HEK293 (cell line): ENCODE data around the gene PLCG2.

Experiments
- CTCF ChIA-PET: fragments of 350-600 bp; formaldehyde crosslinking; extraction: SDS; loops from one replicate; lab custom pipeline; 2021; ENCODE audit warnings: antibody characterized with exemption; lab: Yijun Ruan, JAX
- POLR2A ChIA-PET: fragments of 300-600 bp; formaldehyde crosslinking; extraction: SDS; loops from one replicate; lab custom pipeline; 2020; ENCODE audit warnings: antibody characterized with exemption, inconsistent platforms; lab: Yijun Ruan, JAX
- H3K27ac ChIP-seq: fragments of 200-500 bp; sonication (Bioruptor generic); 2 replicates; pipeline ENCODE4 v1.5.1; 2014; ENCODE audit warnings: low read depth, low read length, control low read depth, inconsistent platforms; ENCODE audit errors: extremely low read depth
- H3K36me3 ChIP-seq, 2 experiments: fragments of 200-500 bp in 1 of 2; sonication (Bioruptor generic) in 1 of 2; 1 replicate in 1 of 2; 2 replicates in 1 of 2; pipeline ENCODE4 v1.5.1; 2014 to 2017; ENCODE audit warnings: inconsistent platforms in 2 of 2, low read length in 2 of 2; ENCODE audit not compliant: control insufficient read depth in 2 of 2, insufficient read depth in 1 of 2
- H3K4me1 ChIP-seq: fragments of 200-500 bp; sonication (Bioruptor generic); 2 replicates; pipeline ENCODE4 v1.5.1; 2014; ENCODE audit warnings: mild to moderate bottlenecking, low read length, inconsistent platforms; ENCODE audit not compliant: control insufficient read depth, insufficient read depth
- H3K4me3 ChIP-seq: 2 replicates; pipeline ENCODE4 v1.5.1; 2011; ENCODE audit warnings: low read depth, mild to moderate bottlenecking, control low read depth, low read length, moderate library complexity
- H3K9me3 ChIP-seq: fragments of 200-500 bp; sonication (Bioruptor generic); 2 replicates; pipeline ENCODE4 v1.5.1; 2014; ENCODE audit warnings: low read depth, low read length, inconsistent platforms; ENCODE audit not compliant: control insufficient read depth, insufficient read depth
- ELK4 ChIP-seq: IDR thresholded peaks from 2 replicates; pipeline ENCODE4 v1.6.1; 2011; ENCODE audit warnings: mild to moderate bottlenecking, low read depth, low read length, borderline replicate concordance
- KLF10 ChIP-seq: fragments of 450-650 bp; IDR thresholded peaks from 2 replicates; pipeline ENCODE4 v1.5.1; 2018; ENCODE audit warnings: missing biosample characterization, mild to moderate bottlenecking, missing genetic modification characterization
- KLF7 ChIP-seq: fragments of 450-650 bp; formaldehyde crosslinking; IDR thresholded peaks from 2 replicates; pipeline ENCODE4 v1.5.1; 2016; ENCODE audit warnings: missing biosample characterization, missing genetic modification characterization, borderline replicate concordance
- TSHZ1 ChIP-seq: fragments of 450-650 bp; formaldehyde crosslinking; IDR thresholded peaks from 2 replicates; pipeline ENCODE4 v1.5.1; 2016; ENCODE audit warnings: missing biosample characterization, missing genetic modification characterization, borderline replicate concordance
- ZBTB44 ChIP-seq: fragments of 450-650 bp; IDR thresholded peaks from 2 replicates; pipeline ENCODE4 v1.5.1; 2018; ENCODE audit warnings: missing biosample characterization, mild to moderate bottlenecking, missing genetic modification characterization
- ZFHX2 ChIP-seq: fragments of 450-650 bp; formaldehyde crosslinking; conservative IDR thresholded peaks from 2 replicates; pipeline ENCODE4 v1.5.1; 2016; ENCODE audit warnings: missing biosample characterization, missing genetic modification characterization
- ZNF114 ChIP-seq: fragments of 450-650 bp; formaldehyde crosslinking; IDR thresholded peaks from 2 replicates; pipeline ENCODE4 v1.5.0; 2017; ENCODE audit warnings: missing biosample characterization, missing genetic modification characterization
- ZNF132 ChIP-seq: fragments of 450-650 bp; formaldehyde crosslinking; IDR thresholded peaks from 2 replicates; pipeline ENCODE4 v1.5.1; 2017; ENCODE audit warnings: missing biosample characterization, missing genetic modification characterization, borderline replicate concordance
- ZNF18 ChIP-seq: fragments of 450-650 bp; formaldehyde crosslinking; IDR thresholded peaks from 2 replicates; pipeline ENCODE4 v1.5.1; 2016; ENCODE audit warnings: missing biosample characterization, missing genetic modification characterization
- ZNF239 ChIP-seq: fragments of 450-650 bp; formaldehyde crosslinking; IDR thresholded peaks from 2 replicates; pipeline ENCODE4 v1.5.1; 2016; ENCODE audit warnings: missing biosample characterization, missing genetic modification characterization
- ZNF324 ChIP-seq: fragments of 450-650 bp; formaldehyde crosslinking; IDR thresholded peaks from 2 replicates; pipeline ENCODE4 v1.5.1; 2016; ENCODE audit warnings: missing biosample characterization, missing genetic modification characterization
- ZNF354C ChIP-seq: fragments of 450-650 bp; formaldehyde crosslinking; IDR thresholded peaks from 2 replicates; pipeline ENCODE4 v1.5.1; 2016; ENCODE audit warnings: missing biosample characterization, missing genetic modification characterization, low read depth, borderline replicate concordance
- ZNF391 ChIP-seq: fragments of 450-650 bp; formaldehyde crosslinking; IDR thresholded peaks from 2 replicates; pipeline ENCODE4 v1.5.1; 2016; ENCODE audit warnings: low read depth, missing biosample characterization, missing genetic modification characterization, borderline replicate concordance
- ZNF473 ChIP-seq: fragments of 450-650 bp; formaldehyde crosslinking; IDR thresholded peaks from 2 replicates; pipeline ENCODE4 v1.5.1; 2017; ENCODE audit warnings: missing biosample characterization, missing genetic modification characterization
- ZNF488 ChIP-seq: fragments of 450-650 bp; formaldehyde crosslinking; IDR thresholded peaks from 2 replicates; pipeline ENCODE4 v1.5.1; 2016; ENCODE audit warnings: missing biosample characterization, missing genetic modification characterization
- ZNF600 ChIP-seq: fragments of 450-650 bp; formaldehyde crosslinking; IDR thresholded peaks from 2 replicates; pipeline ENCODE4 v1.5.1; 2016; ENCODE audit warnings: missing biosample characterization, missing genetic modification characterization
- ZNF623 ChIP-seq: fragments of 450-650 bp; formaldehyde crosslinking; IDR thresholded peaks from 2 replicates; pipeline ENCODE4 v1.5.1; 2016; ENCODE audit warnings: missing biosample characterization, missing genetic modification characterization
- ZNF626 ChIP-seq: fragments of 450-650 bp; sonication (Bioruptor Pico); formaldehyde crosslinking; IDR thresholded peaks from 2 replicates; pipeline ENCODE4 v1.5.1; 2018; ENCODE audit warnings: missing biosample characterization, missing genetic modification characterization, inconsistent platforms
- ZNF747 ChIP-seq: fragments of 450-650 bp; formaldehyde crosslinking; IDR thresholded peaks from 2 replicates; pipeline ENCODE4 v1.5.1; 2016; ENCODE audit warnings: missing biosample characterization, missing genetic modification characterization
- ZNF76 ChIP-seq: fragments of 450-650 bp; formaldehyde crosslinking; IDR thresholded peaks from 2 replicates; pipeline ENCODE4; 2016; ENCODE audit warnings: low read depth, missing biosample characterization, missing genetic modification characterization, borderline replicate concordance
- ZSCAN18 ChIP-seq: fragments of 450-650 bp; formaldehyde crosslinking; IDR thresholded peaks from 2 replicates; pipeline ENCODE4 v1.5.1; 2016; ENCODE audit warnings: missing biosample characterization, missing genetic modification characterization
- ZSCAN4 ChIP-seq: fragments of 450-650 bp; formaldehyde crosslinking; IDR thresholded peaks from 2 replicates; pipeline ENCODE4 v1.5.1; 2017; ENCODE audit warnings: missing biosample characterization, missing genetic modification characterization

PLCG2 gene

GRCh38 chr16:81881228-81881627 lies 102.1 kb downstream of the PLCG2 start:
- TF ChIP-seq ZSCAN4 (tag by site-specific recombination) (no peak), ZNF239 (tag by site-specific recombination) (peak; percentile 92)
- CTCF ChIA-PET, result no interaction called here
- Histone ChIP-seq H3K9me3 (no peaks in the 10 kb centered on the region), H3K4me1 (no peaks in the 10 kb centered on the region), H3K27ac (no peak overlapping the region), H3K36me3 (no peaks in the 10 kb centered on the region), H3K4me3 (no peak overlapping the region)
- POLR2A ChIA-PET, result no interaction called here

GRCh38 chr16:81882559-81882958 lies 103.5 kb downstream of the PLCG2 start:
- ChIA-PET POLR2A (no interaction called here), CTCF (interaction anchor here (0.7 kb wide), 1 partner anchor 245 kb away, joined by 3 read pairs; no protein-coding TSS in a partner anchor)
- no peak overlapping the region for H3K27ac ChIP-seq
- TF ChIP-seq ZNF473 (no peak), TSHZ1 (no peak), KLF10 (tag by site-specific recombination) (no peak), ZNF132 (tag by site-specific recombination) (no peak), ZNF488 (no peak), ZNF76 (no peak), ZNF747 (no peak), ELK4 (no peak), ZNF600 (tag by site-specific recombination) (no peak), ZNF623 (tag by site-specific recombination) (no peak), ZBTB44 (tag by site-specific recombination) (no peak), ZFHX2 (tag by site-specific recombination) (no peak), ZNF114 (tag by site-specific recombination) (no peak), ZNF354C (tag by site-specific recombination) (no peak), ZNF626 (tag by site-specific recombination) (no peak), KLF7 (tag by site-specific recombination) (no peak), ZSCAN18 (no peak), ZNF18 (tag by site-specific recombination) (no peak), ZNF391 (tag by site-specific recombination) (no peak), ZNF324 (tag by site-specific recombination) (no peak)
- TF ChIP-seq, all 188 proteins: peak for 0
- H3K4me1 ChIP-seq, result no peaks in the 10 kb centered on the region
- no peaks in the 10 kb centered on the region for H3K9me3 ChIP-seq
- H3K36me3 ChIP-seq, result no peaks in the 10 kb centered on the region
- H3K4me3 ChIP-seq, result no peak overlapping the region
